CD14-positive monocyte (primary cell): ENCODE results near the gene GNG4. TPM values are rescaled to one million over a fixed set of nuclear protein-coding genes. Genes with fewer than 3 reads are reported as not detected.

Source experiments
- DNase-seq, 3 donors: peaks; one replicate each; pipeline ENCODE4 v3.0.0-alpha.2; 2011 to 2022
- H2AFZ ChIP-seq: 2 replicates; pipeline ENCODE4 v1.6.0; 2012; ENCODE audit warnings: mild to moderate bottlenecking, low read depth, low read length, inconsistent platforms; ENCODE audit not compliant: insufficient read depth, poor library complexity, severe bottlenecking
- H3K27ac ChIP-seq, 2 donors: 1 replicate in 1 of 2; 2 replicates in 1 of 2; pipeline ENCODE4 v1.5.1; 2012 to 2013; ENCODE audit warnings: low read length in 2 of 2, control low read depth in 1 of 2, inconsistent platforms in 1 of 2, low read depth in 1 of 2, mild to moderate bottlenecking in 1 of 2
- H3K27me3 ChIP-seq, 2 donors: one replicate each; pipeline versions ENCODE4 v1.6.0 to v1.6.1; 2011 to 2013; ENCODE audit warnings: low read length in 2 of 2; ENCODE audit not compliant: control insufficient read depth in 2 of 2, insufficient read depth in 2 of 2
- H3K36me3 ChIP-seq, 2 donors: replicated peaks in 1 of 2; 1 replicate in 1 of 2; 2 replicates in 1 of 2; pipeline versions ENCODE4 v1.5.1 to v1.6.1; 2012 to 2013; ENCODE audit warnings: low read length in 2 of 2, control low read depth in 1 of 2, inconsistent platforms in 1 of 2, mild to moderate bottlenecking in 1 of 2; ENCODE audit not compliant: insufficient read depth in 2 of 2, control insufficient read depth in 1 of 2
- H3K4me1 ChIP-seq, 2 donors: 1 replicate in 1 of 2; 2 replicates in 1 of 2; pipeline versions ENCODE4 v1.5.1 to v1.6.1; 2012 to 2013; ENCODE audit warnings: low read length in 2 of 2, control low read depth in 1 of 2, inconsistent platforms in 1 of 2, mild to moderate bottlenecking in 1 of 2, moderate library complexity in 1 of 2; ENCODE audit not compliant: insufficient read depth in 2 of 2, control insufficient read depth in 1 of 2
- H3K4me2 ChIP-seq: replicated peaks from 2 replicates; pipeline ENCODE3; 2012; ENCODE audit warnings: low read length, moderate library complexity, mild to moderate bottlenecking; ENCODE audit not compliant: poor library complexity, severe bottlenecking; ENCODE audit errors: extremely low read depth
- H3K4me3 ChIP-seq, 3 experiments: fragments of 200-600 bp in 1 of 3; sonication (generic) in 1 of 3; replicated peaks in 1 of 3; 1 replicate in 2 of 3; 2 replicates in 1 of 3; pipeline ENCODE4 v1.5.1; 2011 to 2013; ENCODE audit warnings: low read length in 3 of 3, mild to moderate bottlenecking in 3 of 3, control low read depth in 2 of 3, low read depth in 2 of 3, inconsistent platforms in 1 of 3, moderate library complexity in 1 of 3
- H3K79me2 ChIP-seq: 2 replicates; pipeline ENCODE4 v1.6.0; 2012; ENCODE audit warnings: mild to moderate bottlenecking, control low read depth, inconsistent platforms, low read length, moderate library complexity; ENCODE audit not compliant: insufficient read depth
- H3K9ac ChIP-seq: 2 replicates; pipeline ENCODE4 v1.6.0; 2017; ENCODE audit warnings: low read length, mild to moderate bottlenecking; ENCODE audit not compliant: insufficient read depth, poor library complexity, severe bottlenecking
- H3K9me3 ChIP-seq, 2 donors: replicated peaks in 1 of 2; 1 replicate in 1 of 2; 2 replicates in 1 of 2; pipeline versions ENCODE4 v1.5.1 to v1.6.1; 2012 to 2013; ENCODE audit warnings: low read length in 2 of 2, control low read depth in 1 of 2; ENCODE audit not compliant: control insufficient read depth in 1 of 2, insufficient read depth in 1 of 2
- H4K20me1 ChIP-seq: 2 replicates; pipeline ENCODE4 v1.6.0; 2012; ENCODE audit warnings: mild to moderate bottlenecking, low read length, control low read depth, moderate library complexity; ENCODE audit not compliant: insufficient read depth
- H3K27ac Mint-ChIP-seq, 7 donors: one replicate each; pipeline ENCODE4 v1.8.0; 2020; ENCODE audit warnings: mild to moderate bottlenecking in 7 of 7, mixed read lengths in 7 of 7, moderate library complexity in 6 of 7, inconsistent platforms in 2 of 7
- H3K27me3 Mint-ChIP-seq, 3 donors: one replicate each; pipeline ENCODE4 v1.8.0; 2021 to 2022; ENCODE audit warnings: low read depth in 3 of 3, mild to moderate bottlenecking in 3 of 3, mixed read lengths in 3 of 3, moderate library complexity in 3 of 3, inconsistent platforms in 1 of 3
- H3K36me3 Mint-ChIP-seq, 2 donors: one replicate each; pipeline ENCODE4 v1.8.0; 2020; ENCODE audit warnings: mixed read lengths in 2 of 2, inconsistent platforms in 1 of 2, mild to moderate bottlenecking in 1 of 2
- H3K4me1 Mint-ChIP-seq: one replicate; pipeline ENCODE4 v1.8.0; 2020; ENCODE audit warnings: mild to moderate bottlenecking, mixed read lengths
- H3K4me3 Mint-ChIP-seq, 2 donors: one replicate each; pipeline ENCODE4 v1.8.0; 2020; ENCODE audit warnings: mild to moderate bottlenecking in 2 of 2, mixed read lengths in 2 of 2, moderate library complexity in 1 of 2
- H3K9me3 Mint-ChIP-seq, 7 donors: one replicate each; pipeline ENCODE4 v1.8.0; 2020 to 2022; ENCODE audit warnings: mixed read lengths in 7 of 7, mild to moderate bottlenecking in 6 of 7, moderate library complexity in 6 of 7, inconsistent platforms in 2 of 7
- WGBS: methylation state at CpG from one replicate; pipeline ENCODE4 v1.1.5; 2013; ENCODE audit warnings: missing lambda C conversion rate; ENCODE audit not compliant: insufficient coverage; 5-methylcytosine and 5-hydroxymethylcytosine counted together
- intact Hi-C, 2 donors: fragments of 100-400 bp; cut with micrococcal nuclease; formaldehyde crosslinking; loops; one replicate each; pipeline versions ENCODE4 v1.15.0 to v1.15.1; 2023
- polyA plus RNA-seq, 3 donors: library from polyadenylated mRNA; depleted of rRNA in 1 of 3; unstranded in 2 of 3; stranded (reverse) in 1 of 3; fragments of 300-500 nt in 2 of 3; fragments of >200 nt in 1 of 3; fragmentation: Illumina TruSeq in 2 of 3; gene quantifications; 1 replicate in 2 of 3; 2 replicates in 1 of 3; pipeline ENCODE4 v1.2.3, GENCODE V29; 2012 to 2021
- TF ChIP-seq, protein P1 (sequence below): fragments of 200-600 bp; IDR thresholded peaks from one replicate; pipeline ENCODE4 v1.8.0; 2022; ENCODE audit warnings: antibody characterized with exemption, mild to moderate bottlenecking

The GNG4 gene
- polyA plus RNA-seq, 3 donors: not detected

DNA sequence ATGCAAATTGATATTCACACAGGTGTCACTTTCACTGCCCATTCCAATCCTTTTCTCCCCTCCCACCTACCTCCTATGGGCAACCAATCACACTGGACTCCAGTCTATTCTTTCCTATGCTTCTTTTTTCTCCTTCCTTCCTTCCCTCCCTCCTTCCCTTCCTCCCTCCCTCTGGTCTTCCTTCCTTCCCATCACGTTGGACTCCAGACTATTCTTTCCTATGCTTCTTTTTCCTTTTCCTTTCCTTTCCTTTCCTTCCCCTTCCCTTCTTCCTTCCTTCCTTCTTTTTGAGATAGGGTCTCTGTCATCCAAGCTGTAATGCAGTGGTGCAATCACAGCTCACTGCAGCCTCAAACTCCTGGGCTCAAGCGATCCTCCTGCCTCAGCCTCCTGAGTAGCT lies 64.6 kb downstream of the GNG4 start:
- WGBS: 50% methylated on average over 2 of the region's 2 CpGs
- TF ChIP-seq, protein P1, sequence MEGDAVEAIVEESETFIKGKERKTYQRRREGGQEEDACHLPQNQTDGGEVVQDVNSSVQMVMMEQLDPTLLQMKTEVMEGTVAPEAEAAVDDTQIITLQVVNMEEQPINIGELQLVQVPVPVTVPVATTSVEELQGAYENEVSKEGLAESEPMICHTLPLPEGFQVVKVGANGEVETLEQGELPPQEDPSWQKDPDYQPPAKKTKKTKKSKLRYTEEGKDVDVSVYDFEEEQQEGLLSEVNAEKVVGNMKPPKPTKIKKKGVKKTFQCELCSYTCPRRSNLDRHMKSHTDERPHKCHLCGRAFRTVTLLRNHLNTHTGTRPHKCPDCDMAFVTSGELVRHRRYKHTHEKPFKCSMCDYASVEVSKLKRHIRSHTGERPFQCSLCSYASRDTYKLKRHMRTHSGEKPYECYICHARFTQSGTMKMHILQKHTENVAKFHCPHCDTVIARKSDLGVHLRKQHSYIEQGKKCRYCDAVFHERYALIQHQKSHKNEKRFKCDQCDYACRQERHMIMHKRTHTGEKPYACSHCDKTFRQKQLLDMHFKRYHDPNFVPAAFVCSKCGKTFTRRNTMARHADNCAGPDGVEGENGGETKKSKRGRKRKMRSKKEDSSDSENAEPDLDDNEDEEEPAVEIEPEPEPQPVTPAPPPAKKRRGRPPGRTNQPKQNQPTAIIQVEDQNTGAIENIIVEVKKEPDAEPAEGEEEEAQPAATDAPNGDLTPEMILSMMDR: no peak
- no peak overlapping the region for H3K4me2 ChIP-seq
- H3K4me3 ChIP-seq: no peak overlapping the region
- H3K27me3 Mint-ChIP-seq: peaks cover 3 to 4% (median 3%) of the 10 kb centered on the region in 3 donors
- DNase-seq: no peak
- H3K36me3 Mint-ChIP-seq: no peaks in the 10 kb centered on the region
- peaks cover 0 to 20% (median 9%) of the 10 kb centered on the region in 7 donors for H3K9me3 Mint-ChIP-seq
- H3K4me1 Mint-ChIP-seq: peaks cover 3% of the 10 kb centered on the region
- H3K27me3 ChIP-seq: no peaks in the 10 kb centered on the region
- H3K4me1 ChIP-seq: no peaks in the 10 kb centered on the region
- no peaks in the 10 kb centered on the region for H3K36me3 ChIP-seq
- no peak overlapping the region for H2AFZ ChIP-seq
- no peak overlapping the region for H3K9ac ChIP-seq
- H3K27ac ChIP-seq: no peak overlapping the region
- no peaks in the 10 kb centered on the region for H4K20me1 ChIP-seq
- no peak overlapping the region for H3K27ac Mint-ChIP-seq
- H3K4me3 Mint-ChIP-seq: no peak overlapping the region
- intact Hi-C loops: no loop called here
- peaks cover 0 to 18% of the 10 kb centered on the region in 2 donors for H3K9me3 ChIP-seq
- H3K79me2 ChIP-seq: no peaks in the 10 kb centered on the region

DNA sequence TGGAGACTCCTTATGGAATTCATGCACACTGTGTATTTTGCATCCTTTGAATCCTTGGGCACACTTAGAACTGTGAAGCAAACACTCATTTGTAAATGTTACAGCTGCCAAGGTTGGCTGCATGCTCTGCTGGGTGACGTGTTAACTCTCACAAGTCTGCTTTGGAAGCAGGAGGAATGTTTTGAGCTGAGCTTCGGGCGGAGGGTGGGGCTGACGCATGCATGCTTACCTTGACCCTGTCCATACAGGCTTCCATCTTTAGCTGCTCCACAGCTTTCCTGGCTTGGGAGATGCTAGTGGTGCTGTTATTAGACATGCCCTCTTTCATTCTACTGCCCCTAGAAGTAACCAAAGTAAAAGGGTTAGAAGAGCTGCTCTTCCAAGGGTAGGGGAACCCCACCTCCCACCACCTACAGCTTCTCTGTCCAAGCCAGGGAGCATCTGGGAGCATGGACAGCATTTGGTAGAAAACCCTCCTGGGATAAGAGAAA lies 66.0 kb downstream of the GNG4 start:
- H4K20me1 ChIP-seq: no peaks in the 10 kb centered on the region
- H3K4me1 ChIP-seq: no peaks in the 10 kb centered on the region
- no peaks in the 10 kb centered on the region for H3K27me3 ChIP-seq
- Mint-ChIP-seq H3K4me1 (peaks cover 2% of the 10 kb centered on the region), H3K4me3 (no peak overlapping the region), H3K27ac (no peak overlapping the region), H3K27me3 (peaks cover 1 to 4% (median 3%) of the 10 kb centered on the region in 3 donors), H3K36me3 (no peaks in the 10 kb centered on the region), H3K9me3 (peaks cover 0 to 12% (median 2%) of the 10 kb centered on the region in 7 donors)
- 90% methylated on average over 1 of the region's 4 CpGs for WGBS
- no peak for DNase-seq
- H3K79me2 ChIP-seq: no peaks in the 10 kb centered on the region
- no peaks in the 10 kb centered on the region for H3K36me3 ChIP-seq
- no peak overlapping the region for H3K9ac ChIP-seq
- intact Hi-C loops: no loop called here
- no peak overlapping the region for H3K4me3 ChIP-seq
- TF ChIP-seq, protein P1: no peak
- no peak overlapping the region for H2AFZ ChIP-seq
- peaks cover 0 to 7% of the 10 kb centered on the region in 2 donors for H3K9me3 ChIP-seq
- no peak overlapping the region for H3K4me2 ChIP-seq
- H3K27ac ChIP-seq: no peak overlapping the region
